ENCODE results near the gene FAM98C.

Gene FAM98C

GRCh38 chr19:38451629-38452028 is 48.7 kb downstream of the FAM98C start:
- H4K8ac ChIP-seq (ENCODE audit: low read depth, low read length): no peak overlapping the region
- no peaks in the 10 kb centered on the region for H3K36me3 ChIP-seq (ENCODE audit: control insufficient read depth in 1 of 2, insufficient read depth in 2 of 2, low read length in 2 of 2)
- H3K27ac ChIP-seq (ENCODE audit: low read depth, low read length): no peak overlapping the region
- DNase-seq: peak in 1 of 2 donors; percentile 31
- H4K91ac ChIP-seq (ENCODE audit: low read depth, low read length): no peak overlapping the region
- H3K4me1 ChIP-seq (ENCODE audit: control insufficient read depth in 1 of 2, insufficient read depth in 2 of 2, low read length in 2 of 2): peaks cover 0 to 3% of the 10 kb centered on the region in 2 experiments
- H3K4me3 ChIP-seq (ENCODE audit: low read depth, low read length): no peak overlapping the region
- no peak overlapping the region for H2BK12ac ChIP-seq (ENCODE audit: low read length)
- no peaks in the 10 kb centered on the region for H3K79me2 ChIP-seq (ENCODE audit: control insufficient read depth, insufficient read depth, low read length, poor library complexity)
- H4K12ac ChIP-seq (ENCODE audit: low read depth, low read length): no peak overlapping the region
- H3K9ac ChIP-seq (ENCODE audit: low read length): no peak overlapping the region
- H3K9me3 ChIP-seq (ENCODE audit: insufficient read depth, low read depth, low read length): peaks cover 2% of the 10 kb centered on the region
- no peak overlapping the region for H2BK5ac ChIP-seq (ENCODE audit: low read depth, low read length, poor library complexity)
- H3K4me2 ChIP-seq (ENCODE audit: low read length): no peak overlapping the region
- H2BK120ac ChIP-seq (ENCODE audit: insufficient read depth, low read length, poor library complexity): no peak overlapping the region
- no peak overlapping the region for H2AK5ac ChIP-seq (ENCODE audit: low read length)
- H3K14ac ChIP-seq (ENCODE audit: low read length): no peak overlapping the region
- no peaks in the 10 kb centered on the region for H3K27me3 ChIP-seq (ENCODE audit: insufficient read depth, low read length)
- H3K4ac ChIP-seq (ENCODE audit: low read depth, low read length): no peak overlapping the region
- no peak overlapping the region for H2AFZ ChIP-seq (ENCODE audit: insufficient read depth, low read length, poor library complexity)
- no peaks in the 10 kb centered on the region for H3K79me1 ChIP-seq (ENCODE audit: low read length)
- no peak overlapping the region for H3K23ac ChIP-seq (ENCODE audit: low read length)
- WGBS (ENCODE audit: extremely low coverage, insufficient coverage, insufficient read length): no CpG with 5 or more reads among the region's 9 CpGs
- H3K18ac ChIP-seq (ENCODE audit: low read length): no peak overlapping the region

- Histone ChIP-seq H4K12ac (ENCODE audit: low read depth, low read length) (no peak overlapping the region), H3K4me3 (ENCODE audit: low read depth, low read length) (no peak overlapping the region), H3K27ac (ENCODE audit: low read depth, low read length) (no peak overlapping the region), H3K4me2 (ENCODE audit: low read length) (no peak overlapping the region), H3K14ac (ENCODE audit: low read length) (no peak overlapping the region), H3K79me1 (ENCODE audit: low read length) (no peaks in the 10 kb centered on the region), H3K9me3 (ENCODE audit: insufficient read depth, low read depth, low read length) (peaks cover 2% of the 10 kb centered on the region), H2BK5ac (ENCODE audit: low read depth, low read length, poor library complexity) (no peak overlapping the region), H3K4ac (ENCODE audit: low read depth, low read length) (no peak overlapping the region), H3K79me2 (ENCODE audit: control insufficient read depth, insufficient read depth, low read length, poor library complexity) (no peaks in the 10 kb centered on the region), H3K36me3 (ENCODE audit: control insufficient read depth in 1 of 2, insufficient read depth in 2 of 2, low read length in 2 of 2) (no peaks in the 10 kb centered on the region), H3K27me3 (ENCODE audit: insufficient read depth, low read length) (no peaks in the 10 kb centered on the region), H4K8ac (ENCODE audit: low read depth, low read length) (no peak overlapping the region), H2BK12ac (ENCODE audit: low read length) (no peak overlapping the region), H3K4me1 (ENCODE audit: control insufficient read depth in 1 of 2, insufficient read depth in 2 of 2, low read length in 2 of 2) (peaks cover 0 to 3% of the 10 kb centered on the region in 2 experiments), H2BK120ac (ENCODE audit: insufficient read depth, low read length, poor library complexity) (no peak overlapping the region), H4K91ac (ENCODE audit: low read depth, low read length) (no peak overlapping the region), H3K18ac (ENCODE audit: low read length) (no peak overlapping the region), H3K23ac (ENCODE audit: low read length) (no peak overlapping the region), H2AFZ (ENCODE audit: insufficient read depth, low read length, poor library complexity) (no peak overlapping the region), H3K9ac (ENCODE audit: low read length) (no peak overlapping the region), H2AK5ac (ENCODE audit: low read length) (no peak overlapping the region)
- no CpG with 5 or more reads among the region's 45 CpGs for WGBS (ENCODE audit: extremely low coverage, insufficient coverage, insufficient read length)
- DNase-seq: peak in 1 of 2 donors; percentile 2
Observed at GRCh38 chr19:38452430-38453366, 49.8 kb downstream of the FAM98C start.

- Histone ChIP-seq H4K8ac (ENCODE audit: low read depth, low read length) (no peak overlapping the region), H3K14ac (ENCODE audit: low read length) (no peak overlapping the region), H4K91ac (ENCODE audit: low read depth, low read length) (no peak overlapping the region), H3K18ac (ENCODE audit: low read length) (no peak overlapping the region), H3K4ac (ENCODE audit: low read depth, low read length) (no peak overlapping the region), H2AK5ac (ENCODE audit: low read length) (no peak overlapping the region), H2BK120ac (ENCODE audit: insufficient read depth, low read length, poor library complexity) (no peak overlapping the region), H3K27ac (ENCODE audit: low read depth, low read length) (no peak overlapping the region), H3K4me2 (ENCODE audit: low read length) (no peak overlapping the region), H3K4me3 (ENCODE audit: low read depth, low read length) (no peak overlapping the region), H3K79me1 (ENCODE audit: low read length) (no peaks in the 10 kb centered on the region), H2BK12ac (ENCODE audit: low read length) (no peak overlapping the region), H3K9me3 (ENCODE audit: insufficient read depth, low read depth, low read length) (peaks cover 2% of the 10 kb centered on the region), H4K12ac (ENCODE audit: low read depth, low read length) (no peak overlapping the region), H3K36me3 (ENCODE audit: control insufficient read depth in 1 of 2, insufficient read depth in 2 of 2, low read length in 2 of 2) (no peaks in the 10 kb centered on the region), H3K9ac (ENCODE audit: low read length) (no peak overlapping the region), H2BK5ac (ENCODE audit: low read depth, low read length, poor library complexity) (no peak overlapping the region), H2AFZ (ENCODE audit: insufficient read depth, low read length, poor library complexity) (no peak overlapping the region), H3K27me3 (ENCODE audit: insufficient read depth, low read length) (no peaks in the 10 kb centered on the region), H3K4me1 (ENCODE audit: control insufficient read depth in 1 of 2, insufficient read depth in 2 of 2, low read length in 2 of 2) (peaks cover 0 to 3% of the 10 kb centered on the region in 2 experiments), H3K79me2 (ENCODE audit: control insufficient read depth, insufficient read depth, low read length, poor library complexity) (no peaks in the 10 kb centered on the region), H3K23ac (ENCODE audit: low read length) (no peak overlapping the region)
- no peak for DNase-seq
- no CpG with 5 or more reads among the region's 3 CpGs for WGBS (ENCODE audit: extremely low coverage, insufficient coverage, insufficient read length)
Observed at GRCh38 chr19:38453596-38453995, 50.7 kb downstream of the FAM98C start.

- no peak overlapping the region for H3K4me2 ChIP-seq (ENCODE audit: low read length)
- H3K4me3 ChIP-seq (ENCODE audit: low read depth, low read length): no peak overlapping the region
- no peak overlapping the region for H3K27ac ChIP-seq (ENCODE audit: low read depth, low read length)
- H3K9me3 ChIP-seq (ENCODE audit: insufficient read depth, low read depth, low read length): peaks cover 2% of the 10 kb centered on the region
- H3K14ac ChIP-seq (ENCODE audit: low read length): no peak overlapping the region
- H2BK120ac ChIP-seq (ENCODE audit: insufficient read depth, low read length, poor library complexity): no peak overlapping the region
- no peaks in the 10 kb centered on the region for H3K27me3 ChIP-seq (ENCODE audit: insufficient read depth, low read length)
- no peak overlapping the region for H2AFZ ChIP-seq (ENCODE audit: insufficient read depth, low read length, poor library complexity)
- H3K4ac ChIP-seq (ENCODE audit: low read depth, low read length): no peak overlapping the region
- H2BK5ac ChIP-seq (ENCODE audit: low read depth, low read length, poor library complexity): no peak overlapping the region
- peaks cover 0 to 3% of the 10 kb centered on the region in 2 experiments for H3K4me1 ChIP-seq (ENCODE audit: control insufficient read depth in 1 of 2, insufficient read depth in 2 of 2, low read length in 2 of 2)
- H3K36me3 ChIP-seq (ENCODE audit: control insufficient read depth in 1 of 2, insufficient read depth in 2 of 2, low read length in 2 of 2): no peaks in the 10 kb centered on the region
- WGBS (ENCODE audit: extremely low coverage, insufficient coverage, insufficient read length): no CpG with 5 or more reads among the region's 4 CpGs
- H2AK5ac ChIP-seq (ENCODE audit: low read length): no peak overlapping the region
- no peak overlapping the region for H3K23ac ChIP-seq (ENCODE audit: low read length)
- H3K79me1 ChIP-seq (ENCODE audit: low read length): no peaks in the 10 kb centered on the region
- no peak overlapping the region for H4K91ac ChIP-seq (ENCODE audit: low read depth, low read length)
- H2BK12ac ChIP-seq (ENCODE audit: low read length): no peak overlapping the region
- no peak overlapping the region for H3K18ac ChIP-seq (ENCODE audit: low read length)
- H3K79me2 ChIP-seq (ENCODE audit: control insufficient read depth, insufficient read depth, low read length, poor library complexity): no peaks in the 10 kb centered on the region
- H4K8ac ChIP-seq (ENCODE audit: low read depth, low read length): no peak overlapping the region
- DNase-seq: peak in 1 of 2 donors; percentile 46
- no peak overlapping the region for H3K9ac ChIP-seq (ENCODE audit: low read length)
- no peak overlapping the region for H4K12ac ChIP-seq (ENCODE audit: low read depth, low read length)
Observed at GRCh38 chr19:38455031-38455430, 52.1 kb downstream of the FAM98C start.

Measured in trophoblast cell (in vitro differentiated cells and primary cell).